GM12878 (cell line): ENCODE measurements around the gene MYD88. TPM values are rescaled to one million over a fixed set of nuclear protein-coding genes. Genes with fewer than 3 reads are reported as not detected.

ENCODE experiments used
- CBFB ChIP-seq: IDR thresholded peaks from 2 replicates; pipeline ENCODE4 v1.6.1; 2016; ENCODE audit warnings: antibody characterized with exemption, low read depth
- DPF2 ChIP-seq: fragments of 450-650 bp; IDR thresholded peaks from 2 replicates; pipeline ENCODE4 v1.6.1; 2017; ENCODE audit warnings: mild to moderate bottlenecking
- E2F4 ChIP-seq: IDR thresholded peaks from 2 replicates; pipeline ENCODE4 v1.6.1; 2012; ENCODE audit warnings: low read depth, low read length, improper control_type of control experiment
- FOS ChIP-seq: IDR thresholded peaks from 3 replicates; pipeline ENCODE4 v1.6.1; 2011; ENCODE audit warnings: borderline replicate concordance; ENCODE audit not compliant: insufficient read length; ENCODE audit errors: extremely low read depth
- GABPA ChIP-seq: IDR thresholded peaks from 2 replicates; pipeline ENCODE4 v1.6.1; 2014; ENCODE audit warnings: antibody characterized with exemption, low read depth, mild to moderate bottlenecking, inconsistent platforms
- IRF3 ChIP-seq: fragments of 450-650 bp; IDR thresholded peaks from 2 replicates; pipeline ENCODE4 v1.6.1; 2014; ENCODE audit warnings: mild to moderate bottlenecking
- JUND ChIP-seq: IDR thresholded peaks from 2 replicates; pipeline ENCODE4 v1.6.1; 2012; ENCODE audit warnings: low read depth, mild to moderate bottlenecking, low read length, improper control_type of control experiment, moderate library complexity
- KLF5 ChIP-seq: fragments of 450-650 bp; IDR thresholded peaks from 2 replicates; pipeline ENCODE4 v1.6.1; 2014; ENCODE audit warnings: mild to moderate bottlenecking; ENCODE audit not compliant: partially characterized antibody
- LARP7 ChIP-seq: fragments of 450-650 bp; IDR thresholded peaks from 2 replicates; pipeline ENCODE4 v1.6.1; 2017; ENCODE audit warnings: mild to moderate bottlenecking
- MYC ChIP-seq: IDR thresholded peaks from 2 replicates; pipeline ENCODE4 v1.6.1; 2011; ENCODE audit warnings: mild to moderate bottlenecking, low read length, moderate library complexity, inconsistent platforms; ENCODE audit not compliant: insufficient read depth, insufficient replicate concordance, insufficient read length, severe bottlenecking
- NBN ChIP-seq: fragments of 450-650 bp; IDR thresholded peaks from 2 replicates; pipeline ENCODE4 v1.6.1; 2016
- NFYB ChIP-seq: IDR thresholded peaks from 2 replicates; pipeline ENCODE4 v1.6.1; 2011; ENCODE audit warnings: low read depth, mild to moderate bottlenecking, low read length, improper control_type of control experiment, moderate library complexity; ENCODE audit not compliant: insufficient read depth
- NR2F1 ChIP-seq: fragments of 450-650 bp; conservative IDR thresholded peaks from 2 replicates; pipeline ENCODE4 v1.6.1; 2017; ENCODE audit warnings: mild to moderate bottlenecking
- POLR2AphosphoS2 ChIP-seq: IDR thresholded peaks from 2 replicates; pipeline ENCODE4 v1.6.1; 2011; ENCODE audit warnings: low read depth, mild to moderate bottlenecking, low read length, improper control_type of control experiment, moderate library complexity
- RB1 ChIP-seq: fragments of 450-650 bp; formaldehyde crosslinking; IDR thresholded peaks from 2 replicates; pipeline ENCODE4 v1.6.1; 2017; ENCODE audit warnings: mild to moderate bottlenecking, borderline replicate concordance
- SMAD1 ChIP-seq: fragments of 450-650 bp; IDR thresholded peaks from 2 replicates; pipeline ENCODE4 v1.6.1; 2018; ENCODE audit warnings: mild to moderate bottlenecking, low read depth; ENCODE audit not compliant: partially characterized antibody
- SMAD5 ChIP-seq: IDR thresholded peaks from 2 replicates; pipeline ENCODE4 v1.6.1; 2016; ENCODE audit warnings: antibody characterized with exemption, low read depth
- SP1 ChIP-seq: IDR thresholded peaks from one replicate; pipeline ENCODE4 v1.6.1; 2011; ENCODE audit warnings: low read depth, low read length
- SREBF1 ChIP-seq: IDR thresholded peaks from 2 replicates; pipeline ENCODE4 v1.6.1; 2012; ENCODE audit warnings: mild to moderate bottlenecking, low read length
- STAT1 ChIP-seq: fragments of 450-650 bp; conservative IDR thresholded peaks from 2 replicates; pipeline ENCODE4 v1.6.1; 2014; ENCODE audit warnings: antibody characterized with exemption, mild to moderate bottlenecking
- ZBTB33 ChIP-seq: fragments of 450-650 bp; IDR thresholded peaks from 2 replicates; pipeline ENCODE4 v1.6.1; 2017; ENCODE audit warnings: mild to moderate bottlenecking
- ZNF217 ChIP-seq: fragments of 450-650 bp; IDR thresholded peaks from 2 replicates; pipeline ENCODE4 v1.6.1; 2017; ENCODE audit warnings: antibody characterized with exemption, mild to moderate bottlenecking
- ZNF24 ChIP-seq: fragments of 450-650 bp; IDR thresholded peaks from 2 replicates; pipeline ENCODE4 v1.6.1; 2017; ENCODE audit warnings: antibody characterized with exemption, mild to moderate bottlenecking
- ZSCAN29 ChIP-seq: fragments of 450-650 bp; IDR thresholded peaks from 2 replicates; pipeline ENCODE4 v1.6.1; 2017; ENCODE audit warnings: mild to moderate bottlenecking, moderate library complexity
- polyA plus RNA-seq, 11 experiments: library from polyadenylated mRNA; depleted of rRNA in 4 of 11; unstranded in 6 of 11; stranded (reverse) in 5 of 11; fragments of >200 nt; fragmentation: Nextera tagmentation in 4 of 11; fragmentation: Illumina TruSeq in 1 of 11; extraction: Ambion mirVana in 4 of 11; extraction: Trizol in 1 of 11; gene quantifications; 1 replicate in 1 of 11; 2 replicates in 10 of 11; pipeline versions ENCODE4 v1.2.1 to v1.2.3, GENCODE V29; 2011 to 2016; ENCODE audit warnings: inconsistent platforms in 2 of 11, missing spikeins in 2 of 11, low read depth in 1 of 11
- total RNA-seq, 4 experiments: library from RNA; depleted of rRNA in 3 of 4; stranded (reverse); fragments of >200 nt in 3 of 4; fragmentation: Illumina TruSeq in 1 of 4; extraction: Trizol in 1 of 4; gene quantifications; 2 replicates each; pipeline versions ENCODE4 v1.2.1 to v1.2.3, GENCODE V29; 2013 to 2021

The MYD88 gene
- total and polyA plus RNA-seq, 10 of the 15 experiments (the other 5 are each of a cell fraction or from before 2014, with no cell fraction given): 5.5 to 84.8 (median 67.5) TPM

- TF ChIP-seq E2F4 (no peak), ZNF24 (no peak), NFYB (peak; percentile 77), ZNF217 (no peak), SMAD1 (peak; percentile 52), SMAD5 (peak; percentile 54; the same call in 1 of the 2 replicates), NR2F1 (peak; percentile 20; the same call in 1 of the 2 replicates), ZBTB33 (no peak), CBFB (peak; percentile 71; the same call in 1 of the 2 replicates), NBN (no peak), POLR2AphosphoS2 (peak; percentile 86), KLF5 (no peak), IRF3 (peak; percentile 29), ZSCAN29 (no peak), RB1 (peak; percentile 57; the same call in 1 of the 2 replicates), MYC (no peak), SP1 (peak; percentile 70), LARP7 (peak; percentile 88), STAT1 (no peak), FOS (no peak), DPF2 (peak; percentile 76), JUND (no peak), SREBF1 (0 out of 2 replicates have a peak, but pooled peaks have one; percentile 19), GABPA (no peak)
These were observed 1.5 kb upstream of the MYD88 start, which contains the start of gene ACAA1 (continued) for GRCh38 chr3:38136777-38137614.
